TTC549 (cell line): ENCODE results near the gene NRARP.

Experiments
- FAIRE-seq: peaks from 2 replicates; lab custom pipeline; 2012; peaks lifted over from hg19 to GRCh38; lab: Jason Lieb, UNC

Gene NRARP

DNA sequence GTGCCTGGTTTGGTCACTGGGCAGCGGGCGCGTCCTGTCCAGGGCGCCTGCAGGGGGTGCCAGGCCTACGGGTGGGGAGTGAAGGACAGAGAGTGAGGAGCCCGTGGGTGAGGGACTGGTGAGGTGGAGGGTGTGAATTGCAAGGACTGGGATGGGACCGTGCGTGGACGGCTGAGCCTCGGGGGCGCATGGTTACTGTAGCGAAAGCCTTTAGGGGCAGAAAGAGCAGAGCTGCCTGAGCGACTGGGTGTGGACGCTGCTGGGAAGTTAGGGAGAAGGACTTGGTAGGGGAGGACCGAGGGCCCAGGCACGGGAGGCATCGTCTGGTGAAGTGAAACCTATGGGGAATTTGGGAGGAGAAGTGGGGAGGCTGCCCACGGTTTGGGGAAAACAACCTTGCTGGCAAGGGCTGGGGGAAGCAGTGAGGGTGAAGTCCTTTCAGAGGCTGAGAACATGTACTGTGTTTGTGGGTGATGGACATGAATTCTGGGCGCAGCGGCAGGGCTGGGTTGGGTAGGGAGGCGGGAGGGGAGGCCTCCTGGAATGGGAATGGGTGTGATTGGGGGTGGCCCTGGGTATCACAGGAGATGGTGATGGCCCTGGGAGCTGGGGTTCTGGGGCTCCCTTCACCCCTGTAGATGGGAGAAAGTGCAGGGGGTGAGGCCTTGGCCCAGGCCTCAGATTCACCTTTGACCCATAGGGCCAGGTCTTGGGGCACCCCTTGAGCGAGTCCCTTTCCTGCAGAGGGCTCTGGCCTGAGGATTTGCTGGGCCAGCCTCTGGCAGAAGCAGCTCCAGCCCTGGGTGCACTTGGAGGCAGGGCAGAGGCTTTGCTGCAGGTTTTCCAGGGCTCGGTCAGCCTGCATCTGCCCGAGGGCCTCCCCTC is 26.2 kb downstream of the NRARP start:
- FAIRE-seq: no peak

DNA sequence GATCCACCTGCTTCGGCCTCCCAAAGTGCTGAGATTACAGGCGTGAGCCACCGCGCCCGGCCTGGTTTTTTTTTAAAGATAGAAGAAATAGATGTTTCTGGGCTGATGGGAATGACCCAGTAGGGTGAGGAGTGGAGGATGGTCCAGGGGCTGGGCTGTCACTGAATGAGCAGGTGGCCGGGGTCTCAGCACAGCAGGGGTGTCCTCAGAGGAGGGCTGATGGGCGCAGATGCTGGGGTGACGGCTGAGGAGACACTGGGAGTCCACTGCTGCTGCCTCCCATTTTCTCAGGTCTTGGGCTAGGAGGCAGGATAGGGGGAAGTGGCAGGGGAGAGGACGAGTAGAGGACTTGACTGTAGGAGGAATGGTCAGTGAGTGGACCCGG is 26.9 kb downstream of the NRARP start:
- FAIRE-seq: no peak

DNA sequence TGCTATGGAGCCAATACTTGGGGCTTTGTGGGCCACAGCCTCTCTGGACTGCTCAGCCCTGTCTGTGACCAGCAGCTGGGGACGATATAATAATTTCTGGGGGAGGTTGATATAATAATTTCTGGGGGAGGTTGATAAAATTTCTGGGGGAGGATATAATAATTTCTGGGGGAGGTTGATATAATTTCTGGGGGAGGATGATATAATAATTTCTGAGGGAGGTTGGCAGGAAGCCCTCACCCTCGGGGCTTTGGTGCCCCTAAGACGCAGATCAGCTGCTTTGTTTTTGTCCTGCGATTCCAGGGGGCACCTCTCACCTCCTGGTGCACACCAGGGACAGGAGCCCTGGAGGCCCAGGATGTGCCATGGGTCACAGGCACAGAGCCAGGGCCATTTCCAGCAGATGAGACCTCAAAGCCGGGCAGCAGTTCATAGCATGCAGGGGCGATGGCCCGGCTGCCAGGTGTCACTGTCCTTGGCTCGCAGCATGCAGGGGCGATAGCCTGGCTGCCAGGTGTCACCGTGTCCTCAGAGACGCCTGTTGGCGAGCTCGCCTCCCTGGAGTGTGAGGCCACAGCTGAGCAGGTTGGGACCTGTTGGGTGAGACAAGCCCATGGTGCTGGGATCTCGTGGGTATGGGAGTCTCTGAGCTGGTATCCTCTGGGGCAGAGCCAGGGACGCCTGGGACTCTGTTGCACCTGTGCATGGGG is 28.3 kb downstream of the NRARP start:
- FAIRE-seq: no peak

DNA sequence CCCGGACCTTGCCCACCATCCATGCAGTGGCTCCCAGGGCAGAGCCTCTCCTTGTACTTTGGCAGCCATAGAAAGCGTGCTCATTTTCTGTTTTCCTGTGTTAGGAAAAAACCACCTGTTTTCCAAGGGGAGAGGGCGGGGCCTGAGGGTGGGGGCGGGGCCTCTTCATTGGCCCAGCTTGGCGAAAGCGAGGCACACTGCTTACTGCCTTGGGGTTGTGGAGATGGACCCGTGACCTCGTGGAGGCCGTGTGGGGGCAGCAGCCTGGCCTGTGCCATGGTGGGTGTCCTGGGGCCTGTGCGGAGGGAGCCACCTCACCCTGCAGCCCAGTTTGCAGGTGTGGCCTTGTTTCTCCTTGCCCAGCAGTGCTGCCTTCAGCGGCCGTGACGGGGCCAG is 29.0 kb downstream of the NRARP start:
- no peak for FAIRE-seq

DNA sequence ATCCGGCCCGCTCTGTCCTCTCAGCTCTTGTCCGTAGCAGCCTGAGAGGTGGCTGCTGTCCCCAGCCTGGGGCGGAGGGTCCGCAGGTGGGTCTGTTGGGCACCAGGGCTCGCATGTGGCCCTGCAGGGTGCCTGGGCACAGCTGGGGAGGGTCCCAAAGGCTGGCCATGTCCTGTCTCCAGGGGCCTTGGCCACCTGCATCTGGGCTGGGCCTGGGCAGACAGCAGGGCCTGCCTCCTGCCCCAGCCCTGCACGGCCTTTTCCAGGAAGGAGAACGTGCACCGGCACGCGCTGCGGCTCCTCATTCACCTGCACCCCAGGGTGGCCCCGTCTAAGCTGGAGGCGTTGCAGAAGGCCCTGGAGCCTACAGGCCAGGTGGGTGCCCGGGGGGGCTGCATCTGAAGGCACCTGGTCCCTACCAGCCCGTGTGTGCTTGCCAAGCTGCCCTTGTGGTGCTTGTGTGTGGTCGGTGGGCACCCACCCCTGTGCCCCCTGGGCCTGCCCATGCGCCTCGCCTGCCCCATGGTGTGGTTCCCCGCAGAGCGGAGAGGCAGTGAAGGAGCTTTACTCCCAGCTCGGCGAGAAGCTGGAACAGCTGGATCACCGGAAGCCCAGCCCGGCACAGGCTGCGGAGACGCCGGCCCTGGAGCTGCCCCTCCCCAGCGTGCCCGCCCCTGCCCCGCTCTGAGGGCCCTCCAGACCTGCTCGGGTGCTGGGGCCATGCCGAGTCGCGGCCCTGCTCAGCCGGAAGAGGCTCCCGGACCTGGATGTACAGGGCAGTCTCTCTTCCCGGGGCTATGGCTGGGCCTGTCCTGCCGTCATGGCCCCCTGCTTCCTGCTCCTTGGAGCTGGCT is 29.6 kb downstream of the NRARP start:
- no peak for FAIRE-seq

DNA sequence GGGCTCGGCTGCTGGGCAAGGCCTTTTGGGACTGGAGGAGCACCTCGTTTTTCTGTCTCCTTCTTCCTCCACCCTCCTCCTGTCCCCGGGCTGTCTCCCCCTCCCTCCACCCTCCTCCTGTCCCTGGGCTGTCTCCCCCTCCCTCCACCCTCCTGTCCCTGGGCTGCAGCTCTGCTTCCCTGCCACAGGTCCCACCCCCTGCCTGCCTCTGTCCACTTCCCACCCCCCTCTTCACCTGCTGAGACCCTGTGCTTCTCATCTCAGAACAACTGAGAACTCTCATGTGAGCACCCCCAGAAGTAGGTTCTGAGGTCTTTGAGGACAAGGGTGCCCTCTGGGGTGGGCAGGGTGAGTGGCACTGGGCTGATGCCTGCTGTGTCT is 30.4 kb downstream of the NRARP start:
- FAIRE-seq: no peak

DNA sequence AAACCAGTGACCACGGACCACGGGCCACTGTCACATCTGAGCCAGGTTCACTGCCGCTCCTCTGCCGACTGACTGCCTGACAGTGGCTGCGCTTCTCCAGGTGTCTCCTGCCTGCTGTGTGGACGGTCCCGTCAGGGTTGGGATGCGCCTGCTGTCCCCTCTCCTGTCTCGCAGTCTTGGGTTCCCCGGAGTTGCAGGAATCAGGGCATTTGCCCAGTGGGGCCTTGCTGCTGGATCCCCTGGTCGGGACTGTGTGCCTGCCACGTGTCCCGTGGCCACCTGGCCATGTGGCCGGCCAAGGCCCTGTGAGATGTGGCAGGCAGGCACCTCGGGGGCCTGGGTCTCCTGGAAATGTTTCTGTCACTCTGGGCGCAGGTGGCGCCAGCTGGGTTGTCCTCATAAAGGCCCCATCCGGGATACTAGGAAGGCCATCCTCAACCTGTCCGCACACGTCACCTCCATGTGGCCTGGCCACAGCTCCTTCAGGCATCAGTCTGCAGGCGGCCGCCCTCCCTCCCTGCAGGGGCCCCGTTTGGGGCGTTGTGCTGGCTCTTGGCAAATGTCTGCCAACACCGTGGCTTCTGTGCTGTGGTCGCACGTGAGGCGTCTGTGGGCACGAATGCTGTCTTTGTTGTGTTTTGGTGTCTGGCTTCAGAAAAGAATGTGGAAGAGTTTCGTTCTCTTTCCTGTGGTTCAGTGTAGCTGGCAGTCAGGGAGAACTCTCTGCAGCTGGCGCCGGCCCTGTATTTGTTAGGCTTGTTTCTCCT is 31.0 kb downstream of the NRARP start:
- FAIRE-seq: no peak

DNA sequence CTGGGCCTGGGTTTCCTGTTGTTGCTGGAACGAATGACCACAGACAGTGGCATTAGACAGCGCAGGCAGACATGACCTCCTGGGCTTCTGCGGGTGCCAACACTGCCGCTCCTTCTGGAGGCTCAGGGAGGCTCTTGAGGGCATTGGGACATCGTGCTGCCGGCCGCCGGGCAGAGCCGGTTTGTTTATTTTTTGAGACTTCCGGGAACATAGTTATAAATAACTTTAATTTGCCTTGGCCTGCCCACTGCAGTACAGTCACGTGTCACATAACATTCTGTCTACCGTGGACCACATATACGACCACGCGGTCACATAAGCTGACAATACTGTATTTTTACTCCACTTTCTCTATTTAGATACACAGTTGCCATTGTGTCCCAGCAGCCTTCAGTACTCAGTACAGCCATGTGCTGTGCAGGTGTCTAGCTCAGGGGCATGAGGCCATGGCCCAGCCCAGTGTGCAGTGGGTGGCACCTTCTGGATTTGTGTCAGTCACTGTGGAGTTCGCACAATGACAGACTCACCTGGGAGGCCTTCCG is 32.8 kb downstream of the NRARP start:
- no peak for FAIRE-seq

DNA sequence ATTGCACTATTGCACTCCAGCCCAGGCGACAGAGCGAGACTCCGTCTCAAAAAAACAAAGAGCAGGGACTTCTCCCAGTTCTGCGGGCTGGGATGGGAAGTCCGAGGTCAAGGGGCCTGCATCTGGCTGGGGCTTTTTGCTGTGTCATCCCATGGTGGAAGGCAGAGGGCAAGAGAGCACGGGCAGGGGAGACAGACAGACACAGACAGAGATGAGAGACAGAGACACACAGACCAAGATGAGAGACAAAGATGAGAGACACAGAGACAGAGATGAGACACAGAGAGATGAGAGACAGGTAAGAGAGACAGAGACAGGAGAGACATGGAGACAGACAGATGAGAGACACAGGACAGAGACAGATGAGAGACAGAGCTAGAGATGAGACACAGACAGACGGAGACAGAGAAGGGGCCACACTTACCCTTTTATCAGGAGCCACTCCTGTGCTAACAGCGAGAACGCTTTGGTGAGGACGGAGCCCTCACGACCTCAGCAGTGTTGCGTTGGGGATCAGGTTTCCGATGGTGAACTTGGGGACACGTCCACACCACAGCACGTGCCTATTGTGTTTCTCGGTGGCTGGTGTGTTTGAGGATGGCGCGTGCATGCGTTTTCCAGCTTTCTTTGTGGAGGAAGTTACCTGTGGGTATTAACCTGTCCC is 33.4 kb downstream of the NRARP start:
- FAIRE-seq: no peak

DNA sequence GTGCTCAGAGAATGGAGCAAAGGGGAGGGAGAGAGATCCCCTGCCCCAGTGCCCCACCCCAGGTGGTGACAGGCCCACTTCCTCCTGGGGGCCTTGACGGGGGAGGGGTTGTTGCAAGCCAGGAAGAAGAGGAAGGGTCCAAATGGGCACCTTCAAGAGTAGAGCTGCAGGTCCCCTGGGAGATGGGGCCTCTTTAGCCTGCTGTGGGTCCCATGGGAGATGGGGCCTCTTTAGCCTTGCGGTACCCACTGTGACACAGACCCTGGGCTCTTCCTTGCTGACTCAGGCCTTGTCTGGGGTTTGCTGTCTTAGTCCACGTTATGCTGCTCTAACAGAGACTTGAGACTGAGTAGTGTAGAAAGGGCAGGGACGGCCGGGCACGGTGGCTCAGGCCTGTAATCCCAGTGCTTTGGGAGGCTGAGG is 34.1 kb downstream of the NRARP start:
- no peak for FAIRE-seq

DNA sequence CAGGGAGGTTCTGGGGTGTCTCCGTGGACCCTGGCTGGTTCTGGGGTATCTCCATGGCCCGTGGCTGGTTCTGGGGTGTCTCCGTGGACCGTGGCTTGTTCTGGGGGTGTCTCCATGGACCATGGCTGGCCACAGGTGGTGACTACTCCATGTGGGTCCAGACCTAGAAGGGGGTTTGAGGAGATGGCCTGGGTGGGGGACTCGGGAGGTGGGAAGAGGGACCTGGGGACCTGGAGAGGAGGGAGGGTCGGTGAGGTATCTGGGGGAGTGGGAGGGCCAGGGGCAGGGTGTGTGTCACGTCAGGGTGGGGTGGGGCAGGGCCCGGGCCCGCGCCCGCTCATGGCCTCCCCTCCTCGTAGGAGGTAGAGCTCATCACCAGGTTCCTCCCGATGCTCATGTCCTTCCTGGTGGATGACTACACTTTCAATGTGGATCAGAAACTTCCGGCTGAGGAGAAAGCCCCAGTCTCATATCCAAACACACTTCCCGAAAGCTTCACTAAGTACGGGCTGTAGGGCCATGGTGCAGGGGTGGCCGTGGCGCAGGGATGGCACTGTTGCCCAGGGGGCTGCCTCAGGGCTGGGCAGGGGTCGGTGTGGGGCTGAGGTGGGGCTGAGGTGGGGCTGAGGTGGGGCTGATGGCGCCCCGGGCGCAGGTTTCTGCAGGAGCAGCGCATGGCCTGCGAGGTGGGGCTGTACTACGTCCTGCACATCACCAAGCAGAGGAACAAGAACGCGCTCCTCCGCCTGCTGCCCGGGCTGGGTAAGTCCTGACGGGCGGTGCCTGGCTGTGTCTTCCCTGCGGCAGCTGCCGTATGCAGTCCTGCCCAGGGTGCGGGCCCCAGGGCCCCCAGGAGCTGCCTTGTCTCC is 35.3 kb downstream of the NRARP start:
- no peak for FAIRE-seq

DNA sequence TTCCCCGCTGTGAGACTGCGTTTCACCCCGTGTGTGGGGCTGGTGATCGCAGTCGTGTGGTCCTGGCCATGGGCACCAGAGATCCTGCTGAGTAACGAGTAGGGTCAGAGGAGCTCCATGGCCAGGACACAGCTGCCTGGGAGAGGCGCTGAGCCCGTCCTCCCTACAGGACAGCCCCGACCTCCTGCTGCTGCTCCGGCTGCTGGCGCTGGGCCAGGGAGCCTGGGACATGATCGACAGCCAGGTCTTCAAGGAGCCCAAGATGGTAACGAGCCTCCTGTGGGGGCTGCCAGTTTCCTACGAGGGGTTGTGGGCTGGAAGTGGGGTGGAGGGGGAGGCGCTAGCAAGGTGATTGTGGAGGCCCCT is 35.9 kb downstream of the NRARP start:
- FAIRE-seq: no peak

DNA sequence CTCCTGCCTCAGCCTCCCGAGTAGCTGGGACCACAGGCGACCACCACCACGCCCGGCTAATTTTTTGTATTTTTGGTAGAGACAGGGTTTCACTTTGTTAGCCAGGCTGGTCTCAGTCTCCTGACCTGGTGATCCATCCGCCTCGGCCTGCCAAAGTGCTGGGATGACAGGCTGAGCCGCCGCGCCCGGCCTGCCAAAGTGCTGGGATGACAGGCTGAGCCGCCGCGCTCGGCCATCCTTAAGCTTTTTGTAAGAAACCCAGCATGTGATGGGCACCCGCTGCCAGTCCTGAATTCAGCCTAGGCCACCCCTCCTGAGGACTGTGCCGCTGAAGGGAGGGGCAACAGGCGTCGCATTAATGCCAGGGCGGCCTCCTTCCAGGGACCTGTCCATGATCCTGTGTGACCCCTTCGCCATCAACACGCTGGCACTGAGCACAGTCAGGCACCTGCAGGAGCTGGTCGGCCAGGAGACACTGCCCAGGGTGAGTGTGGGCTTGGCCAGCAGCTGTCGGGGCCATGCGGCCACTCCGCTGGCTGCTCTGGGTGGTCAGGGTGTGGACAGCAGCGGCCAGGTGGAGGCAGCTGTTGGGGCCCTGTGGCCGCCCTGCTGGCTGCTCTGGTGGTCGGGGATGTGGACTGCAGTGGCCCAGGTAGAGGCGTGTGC is 36.4 kb downstream of the NRARP start:
- FAIRE-seq: no peak

DNA sequence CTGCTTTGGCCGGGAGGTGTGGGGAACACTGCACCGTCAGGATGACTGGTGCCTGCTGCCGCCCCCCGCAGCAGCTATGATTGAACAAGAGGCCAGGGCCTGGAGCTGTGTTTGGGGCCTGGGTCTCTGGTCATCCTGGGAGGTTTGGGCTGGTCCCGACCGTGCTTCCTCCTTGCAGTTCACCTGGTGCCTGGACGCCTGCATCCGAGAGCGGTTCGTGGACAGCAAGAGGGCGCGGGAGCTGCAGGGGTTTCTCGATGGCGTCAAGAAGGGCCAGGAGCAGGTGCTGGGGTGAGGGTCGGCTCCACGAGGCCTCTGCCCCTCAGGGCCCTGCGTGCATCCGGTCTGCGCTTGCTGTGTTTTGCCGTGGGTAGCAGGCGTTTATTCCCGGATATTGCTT is 38.0 kb downstream of the NRARP start:
- FAIRE-seq: no peak

DNA sequence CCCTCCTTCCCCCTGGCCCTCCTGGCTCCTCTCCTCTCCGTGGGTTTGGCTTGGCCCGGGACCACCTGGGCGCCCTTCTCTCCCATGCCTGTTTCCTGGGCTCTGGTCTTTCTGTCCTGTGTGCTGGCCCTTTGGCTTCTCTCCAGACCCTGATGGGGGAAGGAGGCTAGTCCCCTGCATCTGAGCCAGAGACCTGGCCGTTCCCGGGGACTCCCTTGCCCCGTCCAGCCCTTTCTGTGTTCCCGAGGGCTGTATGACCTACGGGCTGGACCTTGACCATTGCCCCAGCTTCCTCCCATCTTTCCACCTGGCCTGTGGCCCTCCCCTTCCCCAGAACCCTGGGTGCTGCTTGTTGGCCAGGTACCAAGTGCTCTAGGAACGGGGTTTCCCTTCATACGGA is 38.6 kb downstream of the NRARP start:
- FAIRE-seq: no peak

DNA sequence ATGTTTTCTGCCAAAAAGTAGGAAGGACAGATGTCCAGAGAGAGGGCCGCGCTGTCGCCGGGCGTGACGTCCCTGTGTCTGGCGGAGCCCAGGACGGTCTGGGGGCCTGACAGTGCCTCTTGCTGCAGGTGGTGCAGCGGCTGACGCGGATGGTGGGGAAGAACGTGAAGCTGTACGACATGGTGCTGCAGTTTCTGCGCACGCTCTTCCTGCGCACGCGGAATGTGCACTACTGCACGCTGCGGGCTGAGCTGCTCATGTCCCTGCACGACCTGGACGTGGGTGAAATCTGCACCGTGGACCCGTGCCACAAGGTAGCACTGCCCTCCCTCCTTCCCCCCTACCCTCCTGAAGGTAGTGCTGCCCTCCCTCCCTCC is 39.2 kb downstream of the NRARP start:
- no peak for FAIRE-seq

DNA sequence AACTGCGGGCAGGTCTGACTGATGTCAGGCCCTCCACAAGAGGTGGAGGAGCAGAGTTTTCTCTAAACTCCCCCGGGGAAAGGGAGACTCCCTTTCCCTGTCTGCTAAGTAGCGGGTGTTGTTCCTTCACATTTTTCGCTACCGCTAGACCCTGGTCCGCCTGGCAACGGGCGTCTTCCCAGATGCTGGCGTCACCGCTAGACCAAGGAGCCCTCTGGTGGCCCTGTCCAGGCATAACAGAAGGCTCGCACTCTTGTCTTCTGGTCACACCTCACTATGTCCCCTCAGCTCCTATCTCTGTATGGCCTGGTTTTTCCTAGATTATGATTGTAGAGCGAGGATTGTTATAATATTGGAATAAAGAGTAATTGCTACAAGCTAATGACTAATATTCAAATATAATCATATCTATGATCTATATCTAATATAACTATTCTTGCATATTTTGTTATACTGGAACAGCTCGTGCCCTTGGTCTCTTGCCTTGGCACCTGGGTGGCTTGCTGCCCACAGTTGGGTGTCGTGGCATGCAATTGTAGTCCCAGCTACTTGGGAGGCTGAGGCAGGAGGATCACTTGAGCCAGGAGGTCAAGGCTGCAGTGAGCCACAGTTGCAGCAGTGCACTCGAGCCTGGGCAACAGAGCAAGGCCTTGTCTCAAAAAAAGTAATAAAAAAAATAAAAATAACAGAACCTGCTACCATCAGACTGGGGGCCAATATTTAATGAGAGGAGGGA is 39.7 kb downstream of the NRARP start:
- FAIRE-seq: peak; percentile 78

DNA sequence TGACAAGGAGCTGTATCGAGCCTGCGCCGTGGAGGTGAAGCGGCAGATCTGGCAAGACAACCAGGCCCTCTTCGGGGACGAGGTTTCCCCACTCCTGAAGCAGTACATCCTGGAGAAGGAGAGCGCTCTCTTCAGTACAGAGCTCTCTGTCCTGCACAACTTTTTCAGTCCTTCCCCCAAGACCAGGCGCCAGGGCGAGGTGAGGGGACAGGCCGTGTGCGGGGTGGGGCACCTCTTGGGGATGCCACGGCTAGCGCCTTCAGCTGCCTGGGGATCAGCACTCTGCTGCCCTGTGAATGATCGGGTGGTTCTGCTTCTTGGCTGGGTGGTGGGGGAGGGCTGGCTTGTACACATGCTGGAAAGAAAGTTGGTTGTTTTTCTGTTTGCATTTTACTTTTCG is 45.2 kb downstream of the NRARP start:
- no peak for FAIRE-seq

DNA sequence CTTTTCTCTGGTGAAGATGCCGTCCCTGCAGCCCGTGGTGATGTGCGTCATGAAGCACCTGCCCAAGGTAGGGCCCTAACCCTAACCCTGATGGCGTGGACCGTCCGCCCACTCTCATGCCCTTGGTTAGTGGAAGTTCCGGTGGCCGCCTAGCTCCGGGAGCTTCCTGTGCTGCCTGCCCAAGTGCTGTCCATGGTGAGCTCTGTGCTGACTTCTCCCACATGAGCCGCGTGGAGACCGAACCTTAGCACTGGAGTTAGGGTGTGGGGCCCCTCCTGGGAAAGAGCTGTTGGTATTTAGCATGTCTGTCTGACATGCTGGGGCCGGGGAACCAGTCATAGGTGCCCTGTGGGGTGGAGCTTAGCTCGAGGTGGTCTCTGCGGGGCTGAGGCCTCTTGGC is 45.7 kb downstream of the NRARP start:
- no peak for FAIRE-seq
